Fibroblast of the conjunctiva (primary cell): ENCODE results near the gene FAM120C.

Experiments used
- DNase-seq: peaks from one replicate; pipeline ENCODE4 v3.0.0-alpha.2; 2010; ENCODE audit warnings: low read depth

Gene FAM120C

GRCh38 chrX:54171091-54171490 lies 12.0 kb downstream of the FAM120C start:
- DNase-seq = no peak

GRCh38 chrX:54166915-54167314 lies 16.1 kb downstream of the FAM120C start:
- no peak for DNase-seq

- no peak for DNase-seq
Measured at GRCh38 chrX:54157561-54157960, 25.5 kb downstream of the FAM120C start.

GRCh38 chrX:54134269-54134668 lies 48.8 kb downstream of the FAM120C start:
- no peak for DNase-seq

GRCh38 chrX:54116391-54116790 lies 66.7 kb downstream of the FAM120C start:
- DNase-seq = no peak

- no peak for DNase-seq
Measured at GRCh38 chrX:54093571-54093970, 89.5 kb downstream of the FAM120C start.

GRCh38 chrX:54093159-54093558 lies 89.9 kb downstream of the FAM120C start:
- no peak for DNase-seq

GRCh38 chrX:54090880-54091279 lies 92.2 kb downstream of the FAM120C start:
- no peak for DNase-seq

GRCh38 chrX:54089191-54089590 lies 93.9 kb downstream of the FAM120C start:
- no peak for DNase-seq

- no peak for DNase-seq
Measured at GRCh38 chrX:54087661-54088060, 95.4 kb downstream of the FAM120C start.

GRCh38 chrX:54085666-54086065 lies 97.4 kb downstream of the FAM120C start:
- DNase-seq = no peak

GRCh38 chrX:54076903-54077302 lies 106.2 kb downstream of the FAM120C start:
- DNase-seq = peak; percentile 27

GRCh38 chrX:54074826-54075225 lies 108.2 kb downstream of the FAM120C start:
- DNase-seq = no peak

GRCh38 chrX:54067766-54068165 lies 115.3 kb downstream of the FAM120C start:
- DNase-seq = no peak

- DNase-seq = no peak
Measured at GRCh38 chrX:54066841-54067240, 116.2 kb downstream of the FAM120C start.

GRCh38 chrX:54064564-54064963 lies 118.5 kb downstream of the FAM120C start:
- DNase-seq = no peak

GRCh38 chrX:54063361-54063760 lies 119.7 kb downstream of the FAM120C start:
- no peak for DNase-seq

- DNase-seq = no peak
Measured at GRCh38 chrX:54049801-54050200, 133.3 kb downstream of the FAM120C start.

- DNase-seq = no peak
Measured at GRCh38 chrX:54048412-54048811, 134.6 kb downstream of the FAM120C start.

GRCh38 chrX:54045563-54046228 lies 137.4 kb downstream of the FAM120C start:
- no peak for DNase-seq

- no peak for DNase-seq
Measured at GRCh38 chrX:54044877-54045338, 138.1 kb downstream of the FAM120C start.

GRCh38 chrX:54044126-54044876 lies 138.8 kb downstream of the FAM120C start, which contains the start of gene PHF8:
PHF8 (minus strand) TSS chrX:54044473; CDS start chrX:54042728, 1,745 bp downstream.
- peak; percentile 91 for DNase-seq

- DNase-seq = no peak
Measured at GRCh38 chrX:54043541-54044125, 139.4 kb downstream of the FAM120C start.
